ENCODE measurements around the gene LRRC26.

The LRRC26 gene

GRCh38 chr9:137141976-137142936 lies 27.6 kb downstream of the LRRC26 start:
- no peak overlapping the region for H3K4me3 ChIP-seq (ENCODE audit: low read depth, low read length, poor library complexity, severe bottlenecking)
- H2AFZ ChIP-seq (ENCODE audit: low read length), result no peak overlapping the region
- H3K9ac ChIP-seq (ENCODE audit: low read length), result no peak overlapping the region

GRCh38 chr9:137141050-137141810 lies 28.6 kb downstream of the LRRC26 start:
- 0 out of 2 replicates have a peak, but pooled peaks cover 7% of the 10 kb centered on the region for H3K27me3 ChIP-seq (ENCODE audit: insufficient read depth, low read length)
- no peaks in the 10 kb centered on the region for H3K79me2 ChIP-seq (ENCODE audit: insufficient read depth, low read length)
- no peaks in the 10 kb centered on the region for H3F3A ChIP-seq (ENCODE audit: insufficient read depth, low read length)
- no peak overlapping the region for H3K27ac ChIP-seq (ENCODE audit: low read depth, low read length, poor library complexity, severe bottlenecking)
- no peak overlapping the region for H3K4me2 ChIP-seq (ENCODE audit: low read length)
- no peaks in the 10 kb centered on the region for H3K9me2 ChIP-seq (ENCODE audit: low read depth, low read length)
- no peaks in the 10 kb centered on the region for H4K20me1 ChIP-seq (ENCODE audit: insufficient read depth, low read length)
- no peaks in the 10 kb centered on the region for H3K9me3 ChIP-seq (ENCODE audit: low read length)
- no peak overlapping the region for H3K4me3 ChIP-seq (ENCODE audit: low read depth, low read length, poor library complexity, severe bottlenecking)
- H3K36me3 ChIP-seq (ENCODE audit: insufficient read depth, low read length), result no peaks in the 10 kb centered on the region
- TF ChIP-seq CTCF (IDR thresholded peaks at IDR 0.05; ENCODE audit: low read length) (no peak), EZH2 (IDR thresholded peaks at IDR 0.05; ENCODE audit: borderline replicate concordance, low read length) (no peak)
- H2AFZ ChIP-seq (ENCODE audit: low read length), result no peak overlapping the region
- H3K9ac ChIP-seq (ENCODE audit: low read length), result no peak overlapping the region
- no peaks in the 10 kb centered on the region for H3K4me1 ChIP-seq (ENCODE audit: insufficient read depth, low read length, severe bottlenecking)

More at GRCh38 chr9:137141976-137142936, 27.6 kb downstream of the LRRC26 start:
- no peak for TF ChIP-seq CTCF (IDR thresholded peaks at IDR 0.05; ENCODE audit: low read length)
- no peak for TF ChIP-seq EZH2 (IDR thresholded peaks at IDR 0.05; ENCODE audit: borderline replicate concordance, low read length)
- no peaks in the 10 kb centered on the region for H3K9me2 ChIP-seq (ENCODE audit: low read depth, low read length)
- no peaks in the 10 kb centered on the region for H3K27me3 ChIP-seq (ENCODE audit: insufficient read depth, low read length)
- H3K27ac ChIP-seq (ENCODE audit: low read depth, low read length, poor library complexity, severe bottlenecking), result no peak overlapping the region
- no peaks in the 10 kb centered on the region for H3K4me1 ChIP-seq (ENCODE audit: insufficient read depth, low read length, severe bottlenecking)
- H4K20me1 ChIP-seq (ENCODE audit: insufficient read depth, low read length), result no peaks in the 10 kb centered on the region
- H3K4me2 ChIP-seq (ENCODE audit: low read length), result no peak overlapping the region
- H3K36me3 ChIP-seq (ENCODE audit: insufficient read depth, low read length), result no peaks in the 10 kb centered on the region
- no peaks in the 10 kb centered on the region for H3F3A ChIP-seq (ENCODE audit: insufficient read depth, low read length)
- H3K79me2 ChIP-seq (ENCODE audit: insufficient read depth, low read length), result no peaks in the 10 kb centered on the region
- no peaks in the 10 kb centered on the region for H3K9me3 ChIP-seq (ENCODE audit: low read length)

GRCh38 chr9:137140151-137141012 lies 29.5 kb downstream of the LRRC26 start:
- H3K27me3 ChIP-seq (ENCODE audit: insufficient read depth, low read length), result 0 out of 2 replicates have a peak, but pooled peaks cover 7% of the 10 kb centered on the region
- no peaks in the 10 kb centered on the region for H3K9me3 ChIP-seq (ENCODE audit: low read length)
- no peaks in the 10 kb centered on the region for H3K79me2 ChIP-seq (ENCODE audit: insufficient read depth, low read length)
- H3K27ac ChIP-seq (ENCODE audit: low read depth, low read length, poor library complexity, severe bottlenecking), result no peak overlapping the region
- H3K9ac ChIP-seq (ENCODE audit: low read length), result no peak overlapping the region
- TF ChIP-seq CTCF (IDR thresholded peaks at IDR 0.05; ENCODE audit: low read length), result no peak
- no peak for TF ChIP-seq EZH2 (IDR thresholded peaks at IDR 0.05; ENCODE audit: borderline replicate concordance, low read length)
- no peaks in the 10 kb centered on the region for H3F3A ChIP-seq (ENCODE audit: insufficient read depth, low read length)
- H3K36me3 ChIP-seq (ENCODE audit: insufficient read depth, low read length), result no peaks in the 10 kb centered on the region
- no peak overlapping the region for H3K4me3 ChIP-seq (ENCODE audit: low read depth, low read length, poor library complexity, severe bottlenecking)
- no peaks in the 10 kb centered on the region for H4K20me1 ChIP-seq (ENCODE audit: insufficient read depth, low read length)
- no peak overlapping the region for H3K4me2 ChIP-seq (ENCODE audit: low read length)
- no peaks in the 10 kb centered on the region for H3K4me1 ChIP-seq (ENCODE audit: insufficient read depth, low read length, severe bottlenecking)
- H3K9me2 ChIP-seq (ENCODE audit: low read depth, low read length), result no peaks in the 10 kb centered on the region
- H2AFZ ChIP-seq (ENCODE audit: low read length), result no peak overlapping the region

All from OCI-LY1 (cell line).